SK-N-SH treated with all-trans-retinoic acid at 6 μM for 48 hours (cell line): Measurements from ENCODE around the gene SARS2.

Experiments
- ATAC-seq: fragments of 200-7000 bp; cut with Tn5 transposase; 3 replicates; pipeline ENCODE4 v1.9.1; 2020; ENCODE audit warnings: mild to moderate bottlenecking, moderate library complexity
- ARNTL ChIP-seq: fragments of 450-650 bp; formaldehyde crosslinking; IDR thresholded peaks from 2 replicates; pipeline ENCODE4 v1.5.0; 2020; ENCODE audit warnings: low read depth, mild to moderate bottlenecking, moderate library complexity, borderline replicate concordance
- BACH2 ChIP-seq: fragments of 250-450 bp; sonication (Bioruptor Pico); IDR thresholded peaks from 2 replicates; pipeline ENCODE4 v1.9.0; 2021; ENCODE audit warnings: mild to moderate bottlenecking, borderline replicate concordance
- CREB5 ChIP-seq: fragments of 250-450 bp; sonication (Bioruptor Pico); IDR thresholded peaks from 2 replicates; pipeline ENCODE4 v1.5.1; 2020; ENCODE audit warnings: low read depth, mild to moderate bottlenecking, moderate library complexity
- CSDC2 ChIP-seq: fragments of 250-450 bp; sonication (Bioruptor Pico); IDR thresholded peaks from 2 replicates; pipeline ENCODE4 v1.5.0; 2020; ENCODE audit warnings: mild to moderate bottlenecking, moderate library complexity
- CSRNP3 ChIP-seq: fragments of 250-450 bp; sonication (Bioruptor Pico); IDR thresholded peaks from 2 replicates; pipeline ENCODE4 v1.5.1; 2021; ENCODE audit warnings: mild to moderate bottlenecking, moderate library complexity
- ESRRG ChIP-seq: fragments of 250-450 bp; sonication (Bioruptor Pico); IDR thresholded peaks from 2 replicates; pipeline ENCODE4 v1.6.1; 2021; ENCODE audit warnings: mild to moderate bottlenecking
- OSR1 ChIP-seq: fragments of 250-450 bp; sonication (Bioruptor Pico); IDR thresholded peaks from 2 replicates; pipeline ENCODE4 v1.8.0; 2022; ENCODE audit warnings: moderate library complexity, mild to moderate bottlenecking, inconsistent platforms
- PATZ1 ChIP-seq: fragments of 250-450 bp; sonication (Bioruptor Pico); IDR thresholded peaks from 2 replicates; pipeline ENCODE4 v1.8.0; 2020; ENCODE audit warnings: mild to moderate bottlenecking, moderate library complexity, borderline replicate concordance
- POU6F1 ChIP-seq: fragments of 250-450 bp; sonication (Bioruptor Pico); IDR thresholded peaks from 2 replicates; pipeline ENCODE4 v1.8.0; 2021; ENCODE audit warnings: low read depth, mild to moderate bottlenecking, moderate library complexity, borderline replicate concordance
- PPARA ChIP-seq: fragments of 250-450 bp; sonication (Bioruptor Pico); IDR thresholded peaks from 2 replicates; pipeline ENCODE4 v1.5.0; 2020; ENCODE audit warnings: mild to moderate bottlenecking, borderline replicate concordance
- SNAI2 ChIP-seq: fragments of 250-450 bp; sonication (Bioruptor Pico); IDR thresholded peaks from 2 replicates; pipeline ENCODE4 v1.5.0; 2020; ENCODE audit warnings: mild to moderate bottlenecking, moderate library complexity
- TCF4 ChIP-seq: fragments of 250-450 bp; sonication (Bioruptor Pico); IDR thresholded peaks from 2 replicates; pipeline ENCODE4 v1.8.0; 2021; ENCODE audit warnings: mild to moderate bottlenecking, moderate library complexity, borderline replicate concordance
- TSHZ2 ChIP-seq: fragments of 250-450 bp; sonication (Bioruptor Pico); IDR thresholded peaks from 2 replicates; pipeline ENCODE4 v1.5.0; 2020; ENCODE audit warnings: mild to moderate bottlenecking, moderate library complexity
- ZFP3 ChIP-seq: fragments of 250-450 bp; sonication (Bioruptor Pico); IDR thresholded peaks from 2 replicates; pipeline ENCODE4 v1.5.0; 2020; ENCODE audit warnings: mild to moderate bottlenecking, moderate library complexity
- ZFP30 ChIP-seq: fragments of 450-650 bp; formaldehyde crosslinking; IDR thresholded peaks from 2 replicates; pipeline ENCODE4 v1.5.0; 2022; ENCODE audit warnings: mild to moderate bottlenecking, moderate library complexity
- ZNF70 ChIP-seq: fragments of 450-650 bp; formaldehyde crosslinking; IDR thresholded peaks from 2 replicates; pipeline ENCODE4 v1.5.0; 2020; ENCODE audit warnings: mild to moderate bottlenecking, moderate library complexity
- ZNF8 ChIP-seq: fragments of 450-650 bp; formaldehyde crosslinking; IDR thresholded peaks from 2 replicates; pipeline ENCODE4 v1.5.0; 2020; ENCODE audit warnings: mild to moderate bottlenecking, moderate library complexity

Gene SARS2

GRCh38 chr19:38900743-38901190 lies 29.8 kb downstream of the SARS2 start:
- ATAC-seq = no peak
- TF ChIP-seq CSDC2 (CRISPR knock-in tag) (no peak), TSHZ2 (no peak), POU6F1 (CRISPR knock-in tag) (no peak), ARNTL (CRISPR knock-in tag) (no peak), CREB5 (no peak)

GRCh38 chr19:38900202-38900629 lies 30.3 kb downstream of the SARS2 start:
- no peak for TF ChIP-seq ZFP3 (CRISPR knock-in tag)
- TF ChIP-seq CSRNP3 = no peak
- TF ChIP-seq ZNF70 (CRISPR knock-in tag) = peak; percentile 47; the same call in 1 of the 2 replicates
- TF ChIP-seq TCF4 (CRISPR knock-in tag) = no peak
- TF ChIP-seq ESRRG (CRISPR knock-in tag) = no peak
- TF ChIP-seq PATZ1 = no peak
- no peak for TF ChIP-seq CREB5
- TF ChIP-seq, all 23 proteins: peak for 1
- no peak for ATAC-seq

GRCh38 chr19:38899447-38900201 lies 30.9 kb downstream of the SARS2 start, which contains the start of the genes NFKBIB and SIRT2:
Gene NFKBIB, plus strand, starts transcription at chr19:38899969. Its CDS starts 64 bp downstream, at chr19:38900033.
Gene SIRT2, minus strand, starts transcription at chr19:38899618. Its CDS starts 97 bp downstream, at chr19:38899521.
- peak; percentile 97 for ATAC-seq
- no peak for TF ChIP-seq CSDC2 (CRISPR knock-in tag)
- TF ChIP-seq OSR1 (CRISPR knock-in tag) = no peak
- no peak for TF ChIP-seq ARNTL (CRISPR knock-in tag)
- 0 out of 2 replicates have a peak, but pooled peaks have one; percentile 68 for TF ChIP-seq TSHZ2
- no peak for TF ChIP-seq ZNF8 (CRISPR knock-in tag)
- TF ChIP-seq CSRNP3 = no peak
- no peak for TF ChIP-seq ESRRG (CRISPR knock-in tag)
- no peak for TF ChIP-seq ZFP30
- TF ChIP-seq SNAI2 = no peak
- TF ChIP-seq PPARA = no peak
- TF ChIP-seq BACH2 (CRISPR knock-in tag) = no peak
- TF ChIP-seq CREB5 = no peak
